Measurements from ENCODE around the gene CPNE5.

The CPNE5 gene

DNA sequence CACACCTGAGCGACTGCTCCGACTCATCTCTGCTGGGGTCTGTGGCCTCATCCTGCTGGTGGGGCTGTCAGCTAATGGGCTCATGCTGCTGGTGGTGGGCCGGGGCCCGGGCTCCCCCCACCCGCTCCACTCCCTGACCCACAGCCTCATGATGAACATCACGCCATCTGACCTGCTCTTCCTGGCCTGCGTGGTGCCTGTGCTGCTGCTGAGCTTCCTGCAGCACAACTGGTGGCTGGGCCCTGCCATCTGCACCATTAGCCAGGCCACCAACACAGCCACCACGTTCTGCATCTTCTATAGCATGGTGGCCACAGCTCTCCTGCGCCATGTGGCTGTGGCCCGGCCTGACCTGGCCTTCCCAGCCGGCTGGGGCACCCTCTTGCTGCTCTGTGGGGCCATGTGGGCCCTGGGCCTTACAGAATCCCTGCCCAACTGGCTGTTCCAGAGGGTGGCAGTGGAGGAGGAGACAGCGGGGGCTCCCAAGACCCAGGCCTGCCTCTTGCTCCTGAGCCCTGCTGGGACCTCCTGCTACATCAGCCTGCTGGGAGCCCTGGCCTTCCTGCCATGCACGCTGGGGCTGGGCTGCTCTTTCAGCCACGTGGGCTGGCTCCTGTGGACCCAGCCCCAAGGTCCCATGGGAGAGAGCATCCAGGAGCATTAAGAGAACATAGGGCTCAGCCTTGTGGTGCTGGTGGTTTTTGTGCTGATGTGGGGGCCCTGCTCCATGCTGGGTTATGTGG lies 102.0 kb downstream of the CPNE5 start:
- in situ Hi-C loops (cut with HindIII; ENCODE audit: low sequenced_read_pairs), result no loop called here
- TF ChIP-seq, protein P1, sequence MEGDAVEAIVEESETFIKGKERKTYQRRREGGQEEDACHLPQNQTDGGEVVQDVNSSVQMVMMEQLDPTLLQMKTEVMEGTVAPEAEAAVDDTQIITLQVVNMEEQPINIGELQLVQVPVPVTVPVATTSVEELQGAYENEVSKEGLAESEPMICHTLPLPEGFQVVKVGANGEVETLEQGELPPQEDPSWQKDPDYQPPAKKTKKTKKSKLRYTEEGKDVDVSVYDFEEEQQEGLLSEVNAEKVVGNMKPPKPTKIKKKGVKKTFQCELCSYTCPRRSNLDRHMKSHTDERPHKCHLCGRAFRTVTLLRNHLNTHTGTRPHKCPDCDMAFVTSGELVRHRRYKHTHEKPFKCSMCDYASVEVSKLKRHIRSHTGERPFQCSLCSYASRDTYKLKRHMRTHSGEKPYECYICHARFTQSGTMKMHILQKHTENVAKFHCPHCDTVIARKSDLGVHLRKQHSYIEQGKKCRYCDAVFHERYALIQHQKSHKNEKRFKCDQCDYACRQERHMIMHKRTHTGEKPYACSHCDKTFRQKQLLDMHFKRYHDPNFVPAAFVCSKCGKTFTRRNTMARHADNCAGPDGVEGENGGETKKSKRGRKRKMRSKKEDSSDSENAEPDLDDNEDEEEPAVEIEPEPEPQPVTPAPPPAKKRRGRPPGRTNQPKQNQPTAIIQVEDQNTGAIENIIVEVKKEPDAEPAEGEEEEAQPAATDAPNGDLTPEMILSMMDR (IDR thresholded peaks at IDR 0.05; ENCODE audit: low read depth, low read length), result no peak
- H3K4me3 ChIP-seq (ENCODE audit: low read depth, low read length), result no peak overlapping the region
- no peak for DNase-seq (ENCODE audit: low read depth, low spot score)

GRCh38 chr6:36735110-36736071 lies 103.9 kb downstream of the CPNE5 start:
- H3K4me3 ChIP-seq (ENCODE audit: low read depth, low read length), result no peak overlapping the region
- DNase-seq (ENCODE audit: low read depth, low spot score), result peak; percentile 61
- TF ChIP-seq, protein P1 (IDR thresholded peaks at IDR 0.05; ENCODE audit: low read depth, low read length), result no peak
- in situ Hi-C loops (cut with HindIII; ENCODE audit: low sequenced_read_pairs), result no loop called here

- no peak overlapping the region for H3K4me3 ChIP-seq (ENCODE audit: low read depth, low read length)
- no peak for DNase-seq (ENCODE audit: low read depth, low spot score)
- TF ChIP-seq, protein P1 (IDR thresholded peaks at IDR 0.05; ENCODE audit: low read depth, low read length), result no peak
- in situ Hi-C loops (cut with HindIII; ENCODE audit: low sequenced_read_pairs), result no loop called here
Observed at GRCh38 chr6:36734486-36735060, 104.7 kb downstream of the CPNE5 start.

- in situ Hi-C loops (cut with HindIII; ENCODE audit: low sequenced_read_pairs), result no loop called here
- TF ChIP-seq, protein P1 (IDR thresholded peaks at IDR 0.05; ENCODE audit: low read depth, low read length), result no peak
- H3K4me3 ChIP-seq (ENCODE audit: low read depth, low read length), result no peak overlapping the region
- DNase-seq (ENCODE audit: low read depth, low spot score), result no peak
Observed at GRCh38 chr6:36733300-36733699, 105.9 kb downstream of the CPNE5 start.

- in situ Hi-C loops (cut with HindIII; ENCODE audit: low sequenced_read_pairs), result no loop called here
- no peak overlapping the region for H3K4me3 ChIP-seq (ENCODE audit: low read depth, low read length)
- no peak for DNase-seq (ENCODE audit: low read depth, low spot score)
- TF ChIP-seq, protein P1 (IDR thresholded peaks at IDR 0.05; ENCODE audit: low read depth, low read length), result no peak
Observed at GRCh38 chr6:36731622-36732310, 107.5 kb downstream of the CPNE5 start.
